Esophagus squamous epithelium (tissue), 4 donors: ENCODE measurements around the gene ZBTB8B.
"Not testable (repeated sequence)": the region's sequence is repeated elsewhere in the genome, so short reads cannot be mapped to it uniquely, and the experiment has no call there.

ENCODE experiments used
- POLR2A ChIP-seq, 4 donors: fragments of 450-650 bp; IDR thresholded peaks; one replicate each; pipeline ENCODE4 v1.6.1; 2017; ENCODE audit warnings: antibody characterized with exemption in 4 of 4, mild to moderate bottlenecking in 4 of 4, moderate library complexity in 3 of 4
- TF ChIP-seq, protein P1 (sequence below), 6 experiments: fragments of 450-650 bp in 4 of 6; fragments of 200-600 bp in 2 of 6; sonication (generic) in 2 of 6; IDR thresholded peaks; one replicate each; pipeline ENCODE4 v1.5.1; 2016 to 2019; ENCODE audit warnings: antibody characterized with exemption in 6 of 6, mild to moderate bottlenecking in 4 of 6, moderate library complexity in 4 of 6

DNA sequence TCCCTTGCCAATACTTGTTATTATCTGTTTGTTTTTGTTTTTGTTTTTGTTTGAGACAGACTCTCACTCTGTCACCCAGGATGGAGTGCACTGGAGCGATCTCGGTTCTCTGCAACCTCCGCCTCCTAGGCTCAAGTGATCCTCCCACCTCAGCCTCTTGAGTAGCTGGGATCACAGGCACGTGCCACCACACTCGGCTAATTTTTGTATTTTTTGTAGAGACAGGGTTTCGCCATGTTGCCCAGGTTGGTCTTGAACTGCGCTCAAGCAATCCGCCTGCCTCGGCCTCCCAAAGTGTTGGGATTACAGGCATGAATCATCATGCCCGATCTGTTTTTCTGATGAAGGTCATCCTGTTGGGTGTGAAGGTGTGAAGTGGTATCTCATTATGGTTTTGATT lies 23.4 kb upstream of the ZBTB8B start:
- TF ChIP-seq, protein P1, sequence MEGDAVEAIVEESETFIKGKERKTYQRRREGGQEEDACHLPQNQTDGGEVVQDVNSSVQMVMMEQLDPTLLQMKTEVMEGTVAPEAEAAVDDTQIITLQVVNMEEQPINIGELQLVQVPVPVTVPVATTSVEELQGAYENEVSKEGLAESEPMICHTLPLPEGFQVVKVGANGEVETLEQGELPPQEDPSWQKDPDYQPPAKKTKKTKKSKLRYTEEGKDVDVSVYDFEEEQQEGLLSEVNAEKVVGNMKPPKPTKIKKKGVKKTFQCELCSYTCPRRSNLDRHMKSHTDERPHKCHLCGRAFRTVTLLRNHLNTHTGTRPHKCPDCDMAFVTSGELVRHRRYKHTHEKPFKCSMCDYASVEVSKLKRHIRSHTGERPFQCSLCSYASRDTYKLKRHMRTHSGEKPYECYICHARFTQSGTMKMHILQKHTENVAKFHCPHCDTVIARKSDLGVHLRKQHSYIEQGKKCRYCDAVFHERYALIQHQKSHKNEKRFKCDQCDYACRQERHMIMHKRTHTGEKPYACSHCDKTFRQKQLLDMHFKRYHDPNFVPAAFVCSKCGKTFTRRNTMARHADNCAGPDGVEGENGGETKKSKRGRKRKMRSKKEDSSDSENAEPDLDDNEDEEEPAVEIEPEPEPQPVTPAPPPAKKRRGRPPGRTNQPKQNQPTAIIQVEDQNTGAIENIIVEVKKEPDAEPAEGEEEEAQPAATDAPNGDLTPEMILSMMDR (IDR thresholded peaks at IDR 0.05) = not testable (repeated sequence)
- TF ChIP-seq POLR2A (IDR thresholded peaks at IDR 0.05) = not testable (repeated sequence)
